Hepatocyte (in vitro differentiated cells): ENCODE data around the gene PIK3CA.

Source experiments
- EZH2 ChIP-seq: fragments of 200-600 bp; sonication (generic); IDR thresholded peaks from 2 replicates; pipeline ENCODE4 v1.6.1; 2016; ENCODE audit warnings: antibody characterized with exemption, mild to moderate bottlenecking, borderline replicate concordance
- EZH2phosphoT487 ChIP-seq: fragments of 200-600 bp; sonication (generic); IDR thresholded peaks from one replicate; pipeline ENCODE4 v1.6.1; 2018; ENCODE audit warnings: antibody characterized with exemption, mild to moderate bottlenecking, low read depth, moderate library complexity; ENCODE audit not compliant: unreplicated experiment, severe bottlenecking
- TF ChIP-seq, protein P1 (sequence below): fragments of 200-600 bp; sonication (generic); IDR thresholded peaks from 2 replicates; pipeline ENCODE4 v1.5.1; 2016; ENCODE audit warnings: antibody characterized with exemption, mild to moderate bottlenecking; ENCODE audit not compliant: poor library complexity

DNA sequence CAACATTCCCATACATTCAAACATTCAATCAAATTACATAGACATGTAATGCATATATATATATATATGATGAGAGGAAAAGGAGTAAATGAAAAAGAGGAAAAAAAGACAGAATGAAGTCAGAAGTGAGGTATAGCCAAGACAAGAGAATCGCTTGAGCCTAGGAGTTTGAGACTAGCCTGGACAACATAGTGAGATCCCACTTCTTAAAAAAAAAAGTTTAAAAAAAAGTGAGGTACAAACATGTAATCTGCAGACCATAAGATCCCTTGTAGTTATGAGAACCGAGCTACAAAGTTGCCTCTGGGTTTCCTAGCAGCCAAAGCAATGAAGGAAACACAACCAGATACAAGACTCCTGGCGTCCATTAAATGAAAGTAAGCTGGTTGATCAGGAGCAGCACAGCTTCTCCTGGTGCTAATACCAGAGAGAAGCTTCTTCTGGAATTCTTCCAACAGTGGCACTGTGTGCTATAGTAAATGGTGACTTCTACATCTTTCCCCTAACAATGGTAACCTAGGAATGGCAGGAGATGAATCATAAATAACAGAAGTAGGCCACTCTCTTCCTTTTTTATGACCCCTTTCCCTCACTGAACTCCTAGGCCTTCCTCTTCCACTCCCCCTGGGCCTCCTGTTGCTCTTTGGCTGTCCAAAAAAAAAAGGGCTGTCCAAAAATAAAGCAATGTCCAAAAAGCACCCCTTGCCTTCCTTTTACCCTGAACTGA lies 99.3 kb downstream of the PIK3CA start:
- TF ChIP-seq, protein P1, sequence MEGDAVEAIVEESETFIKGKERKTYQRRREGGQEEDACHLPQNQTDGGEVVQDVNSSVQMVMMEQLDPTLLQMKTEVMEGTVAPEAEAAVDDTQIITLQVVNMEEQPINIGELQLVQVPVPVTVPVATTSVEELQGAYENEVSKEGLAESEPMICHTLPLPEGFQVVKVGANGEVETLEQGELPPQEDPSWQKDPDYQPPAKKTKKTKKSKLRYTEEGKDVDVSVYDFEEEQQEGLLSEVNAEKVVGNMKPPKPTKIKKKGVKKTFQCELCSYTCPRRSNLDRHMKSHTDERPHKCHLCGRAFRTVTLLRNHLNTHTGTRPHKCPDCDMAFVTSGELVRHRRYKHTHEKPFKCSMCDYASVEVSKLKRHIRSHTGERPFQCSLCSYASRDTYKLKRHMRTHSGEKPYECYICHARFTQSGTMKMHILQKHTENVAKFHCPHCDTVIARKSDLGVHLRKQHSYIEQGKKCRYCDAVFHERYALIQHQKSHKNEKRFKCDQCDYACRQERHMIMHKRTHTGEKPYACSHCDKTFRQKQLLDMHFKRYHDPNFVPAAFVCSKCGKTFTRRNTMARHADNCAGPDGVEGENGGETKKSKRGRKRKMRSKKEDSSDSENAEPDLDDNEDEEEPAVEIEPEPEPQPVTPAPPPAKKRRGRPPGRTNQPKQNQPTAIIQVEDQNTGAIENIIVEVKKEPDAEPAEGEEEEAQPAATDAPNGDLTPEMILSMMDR = no peak
- TF ChIP-seq EZH2 (no peak), EZH2phosphoT487 (no peak)
